Psoas muscle (tissue), 8 donors: Measurements from ENCODE around the gene DCUN1D2. TPM values are rescaled to one million over a fixed set of nuclear protein-coding genes. Genes with fewer than 3 reads are reported as not detected.

Source experiments
- ATAC-seq, 4 donors: fragments of 200-7000 bp; cut with Tn5 transposase; one replicate each; pipeline ENCODE4 v1.9.1; 2020; ENCODE audit warnings: moderate library complexity in 3 of 4, mild to moderate bottlenecking in 2 of 4
- DNase-seq, 2 donors: peaks; one replicate each; pipeline ENCODE4 v3.0.0-alpha.2; 2020
- H3K27ac ChIP-seq: fragments of 200-600 bp; one replicate; pipeline ENCODE4 v1.8.0; 2022
- H3K27me3 ChIP-seq, 3 donors: fragments of 200-600 bp in 1 of 3; one replicate each; pipeline versions ENCODE4 v1.6.1 to v1.8.0; 2013 to 2022; ENCODE audit warnings: low read length in 2 of 3, mild to moderate bottlenecking in 2 of 3, moderate library complexity in 1 of 3; ENCODE audit not compliant: insufficient read depth in 3 of 3
- H3K36me3 ChIP-seq, 2 donors: fragments of 200-600 bp in 1 of 2; one replicate each; pipeline versions ENCODE4 v1.6.1 to v1.8.0; 2013 to 2022; ENCODE audit warnings: low read depth in 1 of 2, mild to moderate bottlenecking in 1 of 2, moderate library complexity in 1 of 2; ENCODE audit not compliant: insufficient read depth in 1 of 2
- H3K4me1 ChIP-seq: fragments of 200-600 bp; one replicate; pipeline ENCODE4 v1.8.0; 2022
- H3K4me3 ChIP-seq: fragments of 200-600 bp; one replicate; pipeline ENCODE4 v1.8.0; 2022; ENCODE audit warnings: mild to moderate bottlenecking
- H3K9me3 ChIP-seq: fragments of 200-600 bp; one replicate; pipeline ENCODE4 v1.8.0; 2022
- CTCF ChIP-seq: fragments of 200-600 bp; IDR thresholded peaks from one replicate; pipeline ENCODE4 v1.8.0; 2022; ENCODE audit warnings: antibody characterized with exemption
- WGBS, 3 donors: extraction: QIAGEN DNeasy Blood & Tissue Kit; methylation state at CpG; one replicate each; pipeline versions ENCODE4 v1.1.6 to v1.1.7; 2013; 5-methylcytosine and 5-hydroxymethylcytosine counted together
- intact Hi-C, 2 donors: fragments of 100-400 bp; cut with DNase I; formaldehyde crosslinking; loops; one replicate each; pipeline versions ENCODE4 v1.11.0 to v1.14.2; 2022
- polyA plus RNA-seq, 3 donors: library from polyadenylated mRNA; stranded (reverse); fragments of 200-250 nt; gene quantifications; one replicate each; pipeline ENCODE4 v1.2.3, GENCODE V29; 2013
- total RNA-seq, 4 donors: library from RNA; stranded (reverse); fragmentation: NEBNext Ultra II Directional in 2 of 4; extraction: Animal tissue kit (Norgen Biotek cat#: 25700) in 2 of 4; gene quantifications; one replicate each; pipeline versions ENCODE4 v1.2.1 to v1.2.4, GENCODE V29; 2021 to 2023
- donor health status: healthy with polysubstance abuse.
- donor health status: DM: no; HTN: no; CAD: no; lungs with moderate emphysema.
- donor health status: Bipolar disorder and iron deficiency.
- donor health status: healthy.
- donor health status: DM: yes; HTN: yes; CAD: no.
- donor health status: DM: no; HTN: no; CAD: no.
- donor health status: DM: no; HTN: no; CAD: no.
- donor health status: DM: yes; HTN: yes; CAD: no.

The DCUN1D2 gene
- total and polyA plus RNA-seq, 7 donors = 32.4 to 151 (median 71.2) TPM

GRCh38 chr13:113448545-113448884 is 42.0 kb downstream of the DCUN1D2 start:
- H3K27ac ChIP-seq = peak overlapping the region; percentile 89
- ATAC-seq (peak; percentile 6 to 30 (median 20)), DNase-seq (peak; percentile 45 to 73)
- no peak for TF ChIP-seq CTCF
- peaks cover 28% of the 10 kb centered on the region for H3K4me1 ChIP-seq
- peaks cover 0 to 22% of the 10 kb centered on the region in 2 donors for H3K36me3 ChIP-seq
- 14 to 17% (median 16%) methylated on average over 6 of the region's 6 CpGs for WGBS, 3 donors
- no peaks in the 10 kb centered on the region for H3K27me3 ChIP-seq
- no peaks in the 10 kb centered on the region for H3K9me3 ChIP-seq
- intact Hi-C loops = loop anchor here in 1 of 2 donors (1.0 kb wide), 1 partner anchor 21 kb away; no protein-coding TSS in a partner anchor
- H3K4me3 ChIP-seq = peak overlapping the region; percentile 60

DNA sequence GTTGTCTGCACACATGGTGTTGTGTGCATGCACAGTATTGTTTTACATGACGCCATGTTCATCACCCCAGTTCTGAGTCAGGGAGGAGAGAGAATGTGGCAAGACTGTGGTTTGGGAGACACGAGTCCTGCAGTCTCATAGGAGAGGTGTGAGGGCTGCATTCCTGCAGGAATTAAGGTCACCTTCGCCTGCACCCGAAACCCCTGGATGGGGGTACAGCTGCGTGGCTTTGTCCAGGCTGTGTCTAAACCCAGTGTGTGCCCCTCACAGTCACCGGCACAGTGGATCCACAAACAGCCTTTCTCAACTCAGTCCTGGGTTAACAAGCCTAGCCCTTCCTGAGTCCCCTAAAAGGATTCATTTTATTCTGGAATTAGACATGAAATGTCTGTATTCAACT is 42.9 kb downstream of the DCUN1D2 start:
- no peaks in the 10 kb centered on the region for H3K9me3 ChIP-seq
- 85 to 93% (median 92%) methylated on average over 6 of the region's 6 CpGs for WGBS, 3 donors
- H3K27ac ChIP-seq = peak overlapping the region; percentile 89
- intact Hi-C loops = no loop called here
- DNase-seq = peak in 1 of 2 donors; percentile 15
- peaks cover 27% of the 10 kb centered on the region for H3K4me1 ChIP-seq
- peaks cover 0 to 31% of the 10 kb centered on the region in 2 donors for H3K36me3 ChIP-seq
- no peak overlapping the region for H3K4me3 ChIP-seq
- no peak for ATAC-seq
- H3K27me3 ChIP-seq = no peaks in the 10 kb centered on the region
- no peak for TF ChIP-seq CTCF

GRCh38 chr13:113446488-113446854 is 44.0 kb downstream of the DCUN1D2 start:
- Histone ChIP-seq H3K9me3 (no peaks in the 10 kb centered on the region), H3K27ac (no peak overlapping the region), H3K4me3 (no peak overlapping the region), H3K27me3 (no peaks in the 10 kb centered on the region), H3K4me1 (peaks cover 27% of the 10 kb centered on the region), H3K36me3 (peaks cover 0 to 43% of the 10 kb centered on the region in 2 donors)
- no peak for TF ChIP-seq CTCF
- 89 to 92% (median 92%) methylated on average over 9 of the region's 9 CpGs for whole genome bisulfite sequencing, 3 donors
- no peak for DNase-seq
- intact Hi-C loops = no loop called here
- no peak for ATAC-seq

- H3K27ac ChIP-seq = no peak overlapping the region
- H3K4me3 ChIP-seq = no peak overlapping the region
- H3K36me3 ChIP-seq = peaks cover 0 to 48% of the 10 kb centered on the region in 2 donors
- H3K4me1 ChIP-seq = peaks cover 27% of the 10 kb centered on the region
- 55 to 66% (median 57%) methylated on average over 17 to 19 of the region's 19 CpGs for WGBS, 3 donors
- ATAC-seq (no peak), DNase-seq (peak in 1 of 2 donors; percentile 42)
- no peaks in the 10 kb centered on the region for H3K9me3 ChIP-seq
- intact Hi-C loops = no loop called here
- TF ChIP-seq CTCF = no peak
- H3K27me3 ChIP-seq = no peaks in the 10 kb centered on the region
Observed at GRCh38 chr13:113445791-113446487, 44.6 kb downstream of the DCUN1D2 start.

- WGBS, 3 donors = 93 to 96% (median 93%) methylated on average over 15 of the region's 15 CpGs
- ATAC-seq (no peak), DNase-seq (peak in 1 of 2 donors; percentile 28)
- H3K36me3 ChIP-seq = peaks cover 0 to 66% of the 10 kb centered on the region in 2 donors
- intact Hi-C loops = no loop called here
- TF ChIP-seq CTCF = no peak
- peaks cover 13% of the 10 kb centered on the region for H3K4me1 ChIP-seq
- no peak overlapping the region for H3K4me3 ChIP-seq
- no peak overlapping the region for H3K27ac ChIP-seq
- no peaks in the 10 kb centered on the region for H3K27me3 ChIP-seq
- no peaks in the 10 kb centered on the region for H3K9me3 ChIP-seq
Observed at GRCh38 chr13:113443991-113444390, 46.5 kb downstream of the DCUN1D2 start.
